HG02642 (cell line): ENCODE data around the gene OVOL2.
"Not testable (repeated sequence)": the region's sequence is repeated elsewhere in the genome, so short reads cannot be mapped to it uniquely, and the experiment has no call there.

Source experiments
- ATAC-seq: cut with Tn5 transposase; IDR thresholded peaks from one replicate; pipeline ENCODE4 v1.9.1; 2021; ENCODE audit warnings: mild to moderate bottlenecking; ENCODE audit not compliant: unreplicated experiment, poor library complexity

OVOL2 gene

GRCh38 chr20:18058661-18059467 is 1.1 kb upstream of the OVOL2 start:
- no peak for ATAC-seq

GRCh38 chr20:18057994-18058349 is 256 bp upstream of the OVOL2 start:
- no peak for ATAC-seq

GRCh38 chr20:18056174-18057100 is 1.3 kb downstream of the OVOL2 start:
- no peak for ATAC-seq

GRCh38 chr20:18055261-18055660 is 2.5 kb downstream of the OVOL2 start:
- ATAC-seq: no peak

- no peak for ATAC-seq
Observed at GRCh38 chr20:18052856-18053255, 4.9 kb downstream of the OVOL2 start.

GRCh38 chr20:18050628-18051027 is 7.1 kb downstream of the OVOL2 start:
- ATAC-seq: no peak

- no peak for ATAC-seq
Observed at GRCh38 chr20:18048176-18048575, 9.5 kb downstream of the OVOL2 start.

GRCh38 chr20:18046535-18046934 is 11.2 kb downstream of the OVOL2 start:
- no peak for ATAC-seq

GRCh38 chr20:18042229-18042628 is 15.5 kb downstream of the OVOL2 start:
- ATAC-seq: no peak

- no peak for ATAC-seq
Observed at GRCh38 chr20:18041462-18041861, 16.3 kb downstream of the OVOL2 start.

GRCh38 chr20:18039063-18039462 is 18.7 kb downstream of the OVOL2 start:
- ATAC-seq: no peak

- ATAC-seq: no peak
Observed at GRCh38 chr20:18034039-18034438, 23.7 kb downstream of the OVOL2 start.

GRCh38 chr20:18032977-18033892 is 24.5 kb downstream of the OVOL2 start:
- ATAC-seq: no peak

- ATAC-seq: no peak
Observed at GRCh38 chr20:18031888-18032509, 25.7 kb downstream of the OVOL2 start.

GRCh38 chr20:18031050-18031449 is 26.7 kb downstream of the OVOL2 start:
- ATAC-seq: no peak

GRCh38 chr20:18030020-18030419 is 27.7 kb downstream of the OVOL2 start:
- no peak for ATAC-seq

- ATAC-seq: not testable (repeated sequence)
Observed at GRCh38 chr20:18027011-18027410, 30.7 kb downstream of the OVOL2 start.

- no peak for ATAC-seq
Observed at GRCh38 chr20:18024606-18025127, 33.0 kb downstream of the OVOL2 start.

- ATAC-seq: no peak
Observed at GRCh38 chr20:18020931-18021330, 36.8 kb downstream of the OVOL2 start.

GRCh38 chr20:18019068-18019467 is 38.6 kb downstream of the OVOL2 start:
- ATAC-seq: peak; percentile 74
